ENCODE results near the gene ZMYND11. TPM values are rescaled to one million over a fixed set of nuclear protein-coding genes. Genes with fewer than 3 reads are reported as not detected.

ZMYND11 gene
- total RNA-seq, 1 experiment from 2014 or later, result 101 TPM

DNA sequence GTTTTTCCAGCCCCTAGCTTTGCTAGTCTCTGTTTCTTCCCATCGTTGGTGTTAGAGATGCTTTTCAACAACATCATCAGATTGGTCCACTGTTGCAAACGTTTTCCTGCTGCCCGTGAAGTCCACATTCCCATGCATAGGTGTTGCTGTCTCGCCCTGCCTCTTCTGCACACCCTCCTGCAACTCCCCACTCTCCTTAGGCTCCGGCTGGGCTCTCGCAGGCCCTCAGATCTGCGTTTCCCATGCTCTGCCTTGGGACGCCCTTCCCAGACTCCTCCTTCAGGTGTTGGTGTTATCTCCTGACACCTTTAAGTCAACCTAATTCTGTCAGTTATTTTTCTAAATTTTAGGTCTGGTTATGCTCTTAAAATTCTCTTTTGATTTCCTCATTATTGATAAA, 55.0 kb downstream of the ZMYND11 start:
- Histone ChIP-seq H3K4me1 (no peaks in the 10 kb centered on the region), H3K27me3 (replicated peaks; ENCODE audit: control insufficient read depth, insufficient read depth, low read length) (no peaks in the 10 kb centered on the region), H3K36me3 (ENCODE audit: control insufficient read depth, insufficient read depth, low read length) (no peaks in the 10 kb centered on the region), H3K9me3 (no peaks in the 10 kb centered on the region), H3K4me3 (ENCODE audit: low read depth, low read length) (no peak overlapping the region)
- H3K9me3 Mint-ChIP-seq (ENCODE audit: unreplicated experiment), result peaks cover under 1% of the 10 kb centered on the region
- no peak for DNase-seq
- no peaks in the 10 kb centered on the region for H3K27me3 Mint-ChIP-seq (ENCODE audit: insufficient read depth, unreplicated experiment)
- CTCF ChIA-PET, result no interaction called here
- no TSS peak for BruUV-seq (replicated peaks)
- H3K36me3 Mint-ChIP-seq (ENCODE audit: insufficient read depth, unreplicated experiment), result peaks cover 19% of the 10 kb centered on the region
- no peaks in the 10 kb centered on the region for H3K4me1 Mint-ChIP-seq (ENCODE audit: low read depth, unreplicated experiment)
- TF ChIP-seq CTCF (IDR thresholded peaks at IDR 0.05; ENCODE audit: insufficient read depth in 1 of 2, low read depth in 1 of 2, low read length in 1 of 2, severe bottlenecking in 1 of 2, unreplicated experiment in 1 of 2), result no peak
- H3K27ac Mint-ChIP-seq (ENCODE audit: unreplicated experiment), result no peak overlapping the region
- no peak overlapping the region for H3K4me3 Mint-ChIP-seq (ENCODE audit: unreplicated experiment)
- intact Hi-C loops (cut with micrococcal nuclease; ENCODE audit: unreplicated experiment), result no loop called here
- POLR2A ChIA-PET, result no interaction called here

DNA sequence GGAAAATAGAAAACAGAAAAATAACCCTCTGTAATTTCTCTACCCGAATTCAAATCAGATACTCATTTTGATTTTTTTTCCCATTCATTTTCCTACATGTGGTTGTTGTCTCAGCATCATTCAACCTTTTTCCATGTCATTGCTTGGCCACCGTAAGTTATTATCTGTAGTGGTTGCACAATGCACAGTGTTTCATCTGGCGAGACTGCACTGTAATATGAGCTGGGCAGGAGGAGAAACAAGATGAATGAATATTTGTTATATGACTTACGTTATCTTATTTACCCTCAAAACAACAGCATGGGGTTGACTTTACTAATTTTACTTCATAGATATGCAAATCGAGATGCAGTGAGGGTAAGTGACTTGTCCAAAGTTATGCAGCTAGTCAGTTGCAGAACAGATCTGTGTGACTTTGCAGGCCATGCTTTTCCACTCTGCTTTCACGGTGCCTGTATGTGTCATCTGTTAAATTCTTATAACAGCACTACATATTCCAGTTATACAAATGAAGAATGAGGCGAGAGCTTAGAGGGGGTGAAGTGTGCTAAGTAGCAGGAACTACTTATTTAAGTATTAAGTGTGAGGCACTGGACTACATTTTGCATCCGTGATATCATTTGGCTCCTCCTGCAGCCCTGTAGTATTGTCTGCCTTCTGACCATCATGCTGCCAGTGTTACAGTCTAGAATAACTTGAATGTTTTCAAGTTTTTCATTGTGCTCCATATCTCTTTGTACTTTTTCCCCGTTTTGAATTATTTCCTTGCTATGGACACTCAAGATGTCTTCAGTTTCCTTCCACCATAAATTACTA, 56.7 kb downstream of the ZMYND11 start:
- Mint-ChIP-seq H3K36me3 (ENCODE audit: insufficient read depth, unreplicated experiment) (peaks cover 11% of the 10 kb centered on the region), H3K27me3 (ENCODE audit: insufficient read depth, unreplicated experiment) (no peaks in the 10 kb centered on the region), H3K9me3 (ENCODE audit: unreplicated experiment) (no peaks in the 10 kb centered on the region), H3K4me3 (ENCODE audit: unreplicated experiment) (no peak overlapping the region), H3K27ac (ENCODE audit: unreplicated experiment) (no peak overlapping the region), H3K4me1 (ENCODE audit: low read depth, unreplicated experiment) (no peaks in the 10 kb centered on the region)
- no peaks in the 10 kb centered on the region for H3K4me1 ChIP-seq
- H3K4me3 ChIP-seq (ENCODE audit: low read depth, low read length), result no peak overlapping the region
- intact Hi-C loops (cut with micrococcal nuclease; ENCODE audit: unreplicated experiment), result no loop called here
- BruUV-seq (replicated peaks), result no TSS peak
- ChIA-PET CTCF (no interaction called here), POLR2A (no interaction called here)
- no peaks in the 10 kb centered on the region for H3K9me3 ChIP-seq
- no peaks in the 10 kb centered on the region for H3K36me3 ChIP-seq (ENCODE audit: control insufficient read depth, insufficient read depth, low read length)
- no peak for TF ChIP-seq CTCF (IDR thresholded peaks at IDR 0.05; ENCODE audit: insufficient read depth in 1 of 2, low read depth in 1 of 2, low read length in 1 of 2, severe bottlenecking in 1 of 2, unreplicated experiment in 1 of 2)
- DNase-seq, result no peak
- no peaks in the 10 kb centered on the region for H3K27me3 ChIP-seq (replicated peaks; ENCODE audit: control insufficient read depth, insufficient read depth, low read length)

- H3K4me1 ChIP-seq, result no peaks in the 10 kb centered on the region
- H3K36me3 ChIP-seq (ENCODE audit: control insufficient read depth, insufficient read depth, low read length), result no peaks in the 10 kb centered on the region
- H3K27me3 Mint-ChIP-seq (ENCODE audit: insufficient read depth, unreplicated experiment), result no peaks in the 10 kb centered on the region
- no peak for TF ChIP-seq CTCF (IDR thresholded peaks at IDR 0.05; ENCODE audit: insufficient read depth in 1 of 2, low read depth in 1 of 2, low read length in 1 of 2, severe bottlenecking in 1 of 2, unreplicated experiment in 1 of 2)
- H3K4me3 Mint-ChIP-seq (ENCODE audit: unreplicated experiment), result no peak overlapping the region
- H3K36me3 Mint-ChIP-seq (ENCODE audit: insufficient read depth, unreplicated experiment), result no peaks in the 10 kb centered on the region
- H3K27ac Mint-ChIP-seq (ENCODE audit: unreplicated experiment), result no peak overlapping the region
- no peaks in the 10 kb centered on the region for H3K27me3 ChIP-seq (replicated peaks; ENCODE audit: control insufficient read depth, insufficient read depth, low read length)
- H3K4me1 Mint-ChIP-seq (ENCODE audit: low read depth, unreplicated experiment), result no peaks in the 10 kb centered on the region
- H3K9me3 ChIP-seq, result no peaks in the 10 kb centered on the region
- no peak overlapping the region for H3K4me3 ChIP-seq (ENCODE audit: low read depth, low read length)
- no TSS peak for BruUV-seq (replicated peaks)
- intact Hi-C loops (cut with micrococcal nuclease; ENCODE audit: unreplicated experiment), result no loop called here
- POLR2A ChIA-PET, result no interaction called here
- no peak for DNase-seq
- CTCF ChIA-PET, result no interaction called here
- no peaks in the 10 kb centered on the region for H3K9me3 Mint-ChIP-seq (ENCODE audit: unreplicated experiment)
These were observed 59.0 kb downstream of the ZMYND11 start for GRCh38 chr10:194281-194680.
